Liver (tissue), 9 donors: ENCODE data around the gene TRIM56. TPM values are rescaled to one million over a fixed set of nuclear protein-coding genes. Genes with fewer than 3 reads are reported as not detected.

Source experiments
- DNase-seq: peaks from one replicate; pipeline ENCODE4 v3.0.0-alpha.2; 2017; ENCODE audit warnings: low spot score
- H3K27ac ChIP-seq, 2 donors: one replicate each; pipeline ENCODE4 v1.7.0; 2013; ENCODE audit warnings: inconsistent platforms in 2 of 2, low read length in 2 of 2, control low read depth in 1 of 2, low read depth in 1 of 2, mild to moderate bottlenecking in 1 of 2
- H3K27me3 ChIP-seq, 4 donors: one replicate each; pipeline versions ENCODE4 v1.6.1 to v1.7.0; 2013; ENCODE audit warnings: low read length in 3 of 4, inconsistent platforms in 1 of 4, mild to moderate bottlenecking in 1 of 4, moderate library complexity in 1 of 4; ENCODE audit not compliant: control insufficient read depth in 4 of 4, insufficient read depth in 4 of 4
- H3K36me3 ChIP-seq, 4 donors: one replicate each; pipeline versions ENCODE4 v1.6.1 to v1.7.0; 2013; ENCODE audit warnings: low read length in 3 of 4, mild to moderate bottlenecking in 3 of 4, low read depth in 1 of 4, moderate library complexity in 1 of 4; ENCODE audit not compliant: control insufficient read depth in 4 of 4, insufficient read depth in 3 of 4
- H3K4me1 ChIP-seq, 4 donors: one replicate each; pipeline versions ENCODE4 v1.6.1 to v1.7.0; 2013; ENCODE audit warnings: low read length in 3 of 4, mild to moderate bottlenecking in 3 of 4, moderate library complexity in 1 of 4; ENCODE audit not compliant: control insufficient read depth in 4 of 4, insufficient read depth in 4 of 4
- H3K4me3 ChIP-seq, 3 donors: one replicate each; pipeline versions ENCODE4 v1.6.1 to v1.7.0; 2013; ENCODE audit warnings: low read length in 3 of 3, control low read depth in 1 of 3, low read depth in 1 of 3, mild to moderate bottlenecking in 1 of 3
- H3K9ac ChIP-seq, 2 donors: one replicate each; pipeline ENCODE4 v1.7.0; 2013; ENCODE audit warnings: low read length in 2 of 2, mild to moderate bottlenecking in 2 of 2, moderate library complexity in 2 of 2, control low read depth in 1 of 2, low read depth in 1 of 2
- H3K9me3 ChIP-seq, 4 donors: one replicate each; pipeline versions ENCODE4 v1.6.1 to v1.7.0; 2013; ENCODE audit warnings: low read length in 3 of 4; ENCODE audit not compliant: control insufficient read depth in 4 of 4
- ATF3 ChIP-seq: IDR thresholded peaks from 2 replicates; pipeline ENCODE4 v1.6.1; 2016; ENCODE audit warnings: antibody characterized with exemption
- CTCF ChIP-seq: fragments of 150-350 bp; IDR thresholded peaks from 2 replicates; pipeline ENCODE4 v1.5.1; 2017; ENCODE audit warnings: improper control_type of control experiment, low read depth, low read length; ENCODE audit not compliant: missing input control
- EGR1 ChIP-seq, 2 donors: IDR thresholded peaks; 2 replicates each; pipeline ENCODE4 v1.6.1; 2016 to 2018; ENCODE audit warnings: antibody characterized with exemption in 2 of 2, low read depth in 2 of 2
- FOXA1 ChIP-seq: IDR thresholded peaks from 2 replicates; pipeline ENCODE4 v1.6.1; 2016; ENCODE audit warnings: antibody characterized with exemption
- FOXA2 ChIP-seq: IDR thresholded peaks from 2 replicates; pipeline ENCODE4 v1.6.1; 2016; ENCODE audit warnings: antibody characterized with exemption
- GABPA ChIP-seq, 2 donors: IDR thresholded peaks in 1 of 2; conservative IDR thresholded peaks in 1 of 2; 2 replicates each; pipeline ENCODE4 v1.6.1; 2016; ENCODE audit warnings: antibody characterized with exemption in 2 of 2, mild to moderate bottlenecking in 1 of 2, moderate library complexity in 1 of 2
- HNF4A ChIP-seq, 2 donors: conservative IDR thresholded peaks; 2 replicates each; pipeline ENCODE4 v1.6.1; 2016; ENCODE audit warnings: antibody characterized with exemption in 2 of 2, mild to moderate bottlenecking in 2 of 2
- HNF4G ChIP-seq: IDR thresholded peaks from 2 replicates; pipeline ENCODE4 v1.6.1; 2016; ENCODE audit warnings: antibody characterized with exemption
- JUND ChIP-seq, 2 donors: IDR thresholded peaks; 2 replicates each; pipeline ENCODE4 v1.6.1; 2016; ENCODE audit warnings: antibody characterized with exemption in 2 of 2
- MAX ChIP-seq: IDR thresholded peaks from 2 replicates; pipeline ENCODE4 v1.6.1; 2016; ENCODE audit warnings: antibody characterized with exemption
- NR2F2 ChIP-seq: IDR thresholded peaks from 2 replicates; pipeline ENCODE4 v1.6.1; 2016; ENCODE audit warnings: antibody characterized with exemption
- RAD21 ChIP-seq, 2 donors: IDR thresholded peaks; 2 replicates each; pipeline ENCODE4 v1.6.1; 2016; ENCODE audit warnings: antibody characterized with exemption in 2 of 2, mild to moderate bottlenecking in 2 of 2
- REST ChIP-seq: IDR thresholded peaks from 2 replicates; pipeline ENCODE4 v1.6.1; 2016; ENCODE audit warnings: antibody characterized with exemption, mild to moderate bottlenecking
- RXRA ChIP-seq, 2 donors: IDR thresholded peaks; 2 replicates each; pipeline ENCODE4 v1.6.1; 2017 to 2018; ENCODE audit warnings: antibody characterized with exemption in 2 of 2, mild to moderate bottlenecking in 1 of 2
- SP1 ChIP-seq: IDR thresholded peaks from 2 replicates; pipeline ENCODE4 v1.6.1; 2018; ENCODE audit warnings: antibody characterized with exemption, mild to moderate bottlenecking
- TAF1 ChIP-seq: conservative IDR thresholded peaks from 2 replicates; pipeline ENCODE4 v1.6.1; 2016; ENCODE audit warnings: antibody characterized with exemption, mild to moderate bottlenecking
- YY1 ChIP-seq: IDR thresholded peaks from 2 replicates; pipeline ENCODE4 v1.6.1; 2016; ENCODE audit warnings: antibody characterized with exemption, mild to moderate bottlenecking
- ZBTB33 ChIP-seq: IDR thresholded peaks from 2 replicates; pipeline ENCODE4 v1.6.1; 2016; ENCODE audit warnings: antibody characterized with exemption
- WGBS: extraction: QIAGEN DNeasy Blood & Tissue Kit; methylation state at CpG from one replicate; pipeline ENCODE4 v1.1.7; 2013; 5-methylcytosine and 5-hydroxymethylcytosine counted together
- polyA plus RNA-seq, 2 donors: library from polyadenylated mRNA; stranded (reverse) in 1 of 2; unstranded in 1 of 2; fragments of 200-250 nt in 1 of 2; fragments of >200 nt in 1 of 2; fragmentation: Nextera tagmentation in 1 of 2; extraction: Ambion mirVana in 1 of 2; gene quantifications; one replicate each; pipeline versions ENCODE4 v1.2.1 to v1.2.3, GENCODE V29; 2013 to 2015
- total RNA-seq, 2 donors: library from RNA; depleted of rRNA; stranded (reverse); fragments of >200 nt; gene quantifications; one replicate each; pipeline ENCODE4 v1.2.3, GENCODE V29; 2014
- donor health status: healthy.
- donor health status: healthy.
- donor health status: healthy.
- donor health status: healthy.
- donor health status: healthy.

TRIM56 gene
- total and polyA plus RNA-seq, 4 donors = 4.8 to 15.6 (median 7.6) TPM

GRCh38 chr7:101127460-101128039 is 42.3 kb downstream of the TRIM56 start:
- H3K4me3 ChIP-seq = peak overlapping the region; percentile 45 to 50 (median 47)
- no peaks in the 10 kb centered on the region for H3K27me3 ChIP-seq
- TF ChIP-seq FOXA1 (no peak), HNF4G (no peak), NR2F2 (no peak), YY1 (no peak), CTCF (no peak), ATF3 (no peak), FOXA2 (no peak), ZBTB33 (no peak), TAF1 (no peak), GABPA (IDR thresholded peaks at IDR 0.05 in 1 of 2, conservative IDR thresholded peaks at IDR 0.05 in 1 of 2) (no peak), MAX (no peak), RAD21 (IDR thresholded peaks at IDR 0.05) (no peak), RXRA (IDR thresholded peaks at IDR 0.05) (no peak), HNF4A (conservative IDR thresholded peaks at IDR 0.05) (no peak), SP1 (no peak), REST (no peak), JUND (IDR thresholded peaks at IDR 0.05) (no peak), EGR1 (IDR thresholded peaks at IDR 0.05; ENCODE audit: low read depth in 2 of 2) (no peak)
- H3K27ac ChIP-seq = peak overlapping the region; percentile 83 to 96
- WGBS = 81% methylated on average over 3 of the region's 3 CpGs
- no peak for DNase-seq
- H3K4me1 ChIP-seq = peaks cover 19 to 50% (median 28%) of the 10 kb centered on the region in 4 donors
- no peaks in the 10 kb centered on the region for H3K9me3 ChIP-seq
- H3K9ac ChIP-seq = peak overlapping the region in 1 of 2 donors; percentile 88
- peaks cover 0 to 17% (median 12%) of the 10 kb centered on the region in 4 donors for H3K36me3 ChIP-seq
